CD4-positive, alpha-beta T cell treated with Interleukin-15 for 1 hour (primary cell): ENCODE measurements around the gene PRKAG1.
A peak's percentile ranks its signal among the peaks of the same experiment; 100 is the strongest.
"Not testable (repeated sequence)": the region's sequence is repeated elsewhere in the genome, so short reads cannot be mapped to it uniquely, and the experiment has no call there.

ENCODE experiments used
- DNase-seq: peaks from one replicate; pipeline ENCODE4 v3.0.0-alpha.2; 2020

PRKAG1 gene

DNA sequence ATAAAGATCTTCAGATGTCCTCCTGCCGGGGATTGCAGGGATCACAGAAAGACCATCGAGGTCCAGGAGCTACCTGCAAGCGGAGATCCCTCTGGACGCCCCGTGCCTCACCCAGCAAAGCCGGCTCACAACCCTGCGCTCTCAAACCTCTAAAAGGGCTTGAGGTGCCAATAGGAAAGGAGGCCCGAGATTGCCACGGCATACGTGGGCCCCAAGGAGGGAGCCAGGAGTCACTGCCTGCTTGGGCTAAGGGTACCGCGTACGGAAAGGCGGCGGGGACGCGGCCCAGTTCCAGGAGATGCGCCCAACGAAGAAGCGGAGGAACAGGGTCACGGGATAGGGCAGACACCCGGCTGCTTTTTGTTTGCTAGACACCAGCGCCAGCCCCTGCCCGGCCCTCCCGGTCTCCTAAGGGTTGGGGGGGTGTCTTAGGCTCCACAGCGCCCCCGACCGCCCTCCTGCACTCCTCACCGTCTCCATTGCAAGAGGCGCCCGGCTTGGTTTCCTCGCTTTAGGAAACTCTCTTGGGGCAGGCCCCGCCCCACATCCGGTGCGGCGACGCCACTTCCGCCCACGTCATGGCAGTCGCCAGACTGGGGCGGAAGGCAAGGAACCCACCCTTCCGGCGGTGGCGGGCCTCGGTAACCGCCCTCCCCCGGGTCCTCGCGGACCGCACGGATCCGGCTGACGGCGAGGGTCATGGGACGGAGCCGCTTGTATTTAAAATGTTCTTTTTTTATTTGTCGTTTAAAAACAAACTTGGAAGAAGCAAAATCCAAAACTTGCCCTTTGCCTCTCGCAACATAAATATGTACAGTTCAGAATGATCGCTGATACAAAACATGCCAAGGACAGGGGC, at the start of gene PRKAG1:
Gene PRKAG1 (minus strand): TSS at position 516 of the 859 bp plus-strand sequence. CDS start 36 bp downstream, at position 480.
- DNase-seq = peak; percentile 98

DNA sequence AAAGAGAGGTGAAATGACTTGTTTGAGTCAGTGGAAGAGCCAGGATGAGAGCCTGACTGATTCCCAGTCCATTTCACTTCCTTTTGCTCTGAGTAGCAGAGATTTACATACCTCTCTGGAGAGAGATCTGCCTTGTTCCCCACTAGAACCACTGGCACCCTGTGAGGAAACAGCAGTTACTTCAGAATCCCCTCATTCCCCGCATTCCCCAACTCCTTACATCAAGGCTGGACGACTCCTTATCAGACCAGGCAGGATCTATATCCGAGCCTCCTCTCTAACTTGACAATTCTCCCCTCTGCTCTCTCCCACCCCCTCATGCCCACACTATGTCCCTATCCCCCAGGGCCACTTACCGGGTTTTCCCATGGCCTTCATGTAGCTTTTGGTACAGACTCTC, 47.5 kb upstream of the PRKAG1 start:
- DNase-seq = no peak

DNA sequence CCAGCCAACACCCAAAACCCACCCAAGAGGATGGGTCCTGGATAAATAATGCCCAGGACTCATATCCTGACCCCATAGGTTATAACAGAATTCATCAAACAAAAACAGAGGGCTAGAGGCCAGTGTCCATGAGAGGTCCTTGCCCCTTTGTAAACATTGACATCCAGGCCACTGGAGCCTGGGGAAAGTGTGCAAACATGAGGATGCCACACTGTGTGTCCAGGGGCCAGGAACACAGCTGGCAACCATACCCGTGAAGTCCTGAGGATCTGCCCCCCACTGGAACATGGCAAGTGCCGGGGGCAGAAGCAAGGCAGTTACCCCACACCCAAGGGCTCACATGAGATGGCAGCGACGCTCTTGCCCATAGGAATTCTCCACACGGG, 46.2 kb upstream of the PRKAG1 start:
- DNase-seq = no peak

- DNase-seq = not testable (repeated sequence)
These were observed 43.3 kb upstream of the PRKAG1 start for GRCh38 chr12:49061916-49062315.

- no peak for DNase-seq
These were observed 42.6 kb upstream of the PRKAG1 start for GRCh38 chr12:49061157-49061650.

- peak; percentile 88 for DNase-seq
These were observed 41.9 kb upstream of the PRKAG1 start, which contains the start of gene KMT2D for GRCh38 chr12:49060237-49061156. Gene KMT2D, minus strand, starts transcription at chr12:49060794. Its CDS starts 5,470 bp downstream, at chr12:49055324.

GRCh38 chr12:49059299-49060171, 41.0 kb upstream of the PRKAG1 start:
- DNase-seq = no peak

DNA sequence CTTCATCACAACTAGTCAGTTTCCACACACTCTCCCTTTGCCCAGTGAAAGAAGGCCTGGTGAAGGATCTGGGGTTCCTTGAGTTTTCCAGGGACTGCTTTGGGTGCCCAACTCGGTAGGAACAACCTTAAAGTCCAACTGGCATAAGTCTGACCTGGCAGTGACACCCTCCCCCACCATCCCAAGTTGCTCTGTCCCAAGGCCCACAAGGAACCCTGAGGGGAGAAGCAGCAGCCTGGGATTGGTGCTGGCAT, 40.4 kb upstream of the PRKAG1 start:
- no peak for DNase-seq

- DNase-seq = no peak
These were observed 39.9 kb upstream of the PRKAG1 start for GRCh38 chr12:49058366-49059044.

- no peak for DNase-seq
These were observed 39.3 kb upstream of the PRKAG1 start for GRCh38 chr12:49057888-49058287.

DNA sequence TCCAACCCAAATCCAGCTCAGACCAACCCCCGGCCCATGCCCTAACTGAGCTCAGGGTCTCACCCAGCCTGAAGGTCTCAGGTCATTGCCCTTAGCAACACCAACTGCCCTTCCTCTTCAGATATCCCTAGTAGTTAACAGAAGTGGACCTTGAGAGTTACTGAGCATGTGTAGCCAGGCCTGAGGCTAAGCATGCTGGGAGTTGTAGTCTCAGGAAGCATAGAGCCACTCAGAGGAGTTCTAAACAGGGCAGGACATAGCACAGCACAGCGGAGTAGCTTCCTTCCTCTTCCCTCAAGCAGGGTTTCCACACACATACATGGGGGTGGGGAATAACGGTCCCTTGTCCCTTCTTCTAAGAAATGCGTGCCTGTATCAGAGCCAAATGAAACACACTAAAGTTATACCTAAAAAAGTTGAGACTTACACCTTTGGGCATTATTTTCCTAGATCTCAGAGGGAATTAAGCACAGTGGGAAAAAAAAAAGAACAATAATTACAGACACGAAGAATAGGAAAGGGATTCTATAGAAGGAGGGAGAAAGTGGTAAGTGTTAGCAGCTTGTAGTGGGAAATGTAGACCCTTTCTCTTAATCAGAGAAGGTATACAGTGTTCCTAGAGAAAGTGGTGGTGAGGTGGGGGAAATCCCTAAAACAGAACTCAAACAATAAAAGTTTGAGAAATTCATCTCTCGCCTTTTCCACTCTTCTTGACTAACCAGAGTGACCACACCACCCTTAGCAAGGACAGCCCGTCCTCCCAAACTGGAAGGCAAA, 37.6 kb upstream of the PRKAG1 start:
- DNase-seq = peak; percentile 77

DNA sequence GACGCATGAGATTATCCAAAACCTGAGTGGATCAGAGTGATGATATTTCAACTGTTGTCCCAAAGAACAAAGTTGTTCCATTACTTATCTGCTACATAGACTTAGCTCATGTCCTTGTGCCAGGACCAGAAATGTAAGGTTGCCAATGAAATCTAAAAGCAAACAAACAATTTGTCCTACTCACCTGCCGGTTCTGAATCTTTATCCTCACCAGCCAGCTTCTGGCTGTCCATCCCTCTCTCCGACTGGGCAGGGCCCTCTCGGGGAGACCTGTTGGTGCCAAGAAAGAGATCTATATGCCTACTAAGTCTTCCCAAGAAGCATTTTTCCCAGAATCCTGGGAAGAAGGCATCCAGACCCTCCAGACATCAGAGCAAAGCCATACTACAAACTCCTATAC, 36.5 kb upstream of the PRKAG1 start:
- no peak for DNase-seq

DNA sequence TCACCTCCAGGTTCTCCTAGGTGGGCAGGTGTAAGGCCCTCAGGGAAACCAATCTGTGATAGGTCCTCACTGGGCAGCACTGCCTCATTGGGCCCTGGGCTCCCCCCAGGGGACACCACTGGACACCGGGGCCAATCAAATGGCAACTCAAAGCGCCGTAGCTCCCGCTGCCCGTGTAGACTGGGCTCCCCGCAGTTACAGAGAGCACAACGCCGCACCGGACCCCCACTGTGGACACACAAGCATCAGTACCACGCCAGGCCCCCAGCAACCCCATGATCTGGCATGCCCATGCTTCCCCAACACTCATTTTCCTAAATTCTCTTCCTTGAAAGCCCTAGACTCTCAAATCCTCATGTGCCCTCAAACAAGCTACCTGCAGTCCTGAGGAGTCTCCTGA, 35.9 kb upstream of the PRKAG1 start:
- no peak for DNase-seq

DNA sequence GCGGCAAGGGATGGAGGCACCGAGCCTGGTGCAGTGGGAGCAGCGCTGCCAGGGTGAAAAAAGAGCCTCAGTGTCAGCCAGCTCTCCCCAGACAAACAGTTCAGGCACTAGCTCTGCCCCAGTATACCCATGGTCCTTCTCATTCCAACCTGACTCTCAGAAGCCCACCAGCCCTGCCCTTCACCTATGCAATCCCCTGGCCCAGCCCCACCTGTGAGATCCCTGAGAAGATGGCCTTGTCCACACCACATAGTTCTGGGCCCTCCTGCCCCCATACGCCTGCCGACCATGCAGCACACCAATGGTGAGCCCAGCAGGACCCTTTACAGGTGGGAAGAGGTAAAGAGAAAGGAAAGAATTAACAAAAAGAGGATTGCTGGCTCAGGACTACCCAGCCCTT, 35.5 kb upstream of the PRKAG1 start:
- no peak for DNase-seq

- DNase-seq = no peak
These were observed 34.1 kb upstream of the PRKAG1 start for GRCh38 chr12:49052451-49053208.

- DNase-seq = no peak
These were observed 33.3 kb upstream of the PRKAG1 start for GRCh38 chr12:49051777-49052438.

- no peak for DNase-seq
These were observed 32.8 kb upstream of the PRKAG1 start for GRCh38 chr12:49051373-49051764.

DNA sequence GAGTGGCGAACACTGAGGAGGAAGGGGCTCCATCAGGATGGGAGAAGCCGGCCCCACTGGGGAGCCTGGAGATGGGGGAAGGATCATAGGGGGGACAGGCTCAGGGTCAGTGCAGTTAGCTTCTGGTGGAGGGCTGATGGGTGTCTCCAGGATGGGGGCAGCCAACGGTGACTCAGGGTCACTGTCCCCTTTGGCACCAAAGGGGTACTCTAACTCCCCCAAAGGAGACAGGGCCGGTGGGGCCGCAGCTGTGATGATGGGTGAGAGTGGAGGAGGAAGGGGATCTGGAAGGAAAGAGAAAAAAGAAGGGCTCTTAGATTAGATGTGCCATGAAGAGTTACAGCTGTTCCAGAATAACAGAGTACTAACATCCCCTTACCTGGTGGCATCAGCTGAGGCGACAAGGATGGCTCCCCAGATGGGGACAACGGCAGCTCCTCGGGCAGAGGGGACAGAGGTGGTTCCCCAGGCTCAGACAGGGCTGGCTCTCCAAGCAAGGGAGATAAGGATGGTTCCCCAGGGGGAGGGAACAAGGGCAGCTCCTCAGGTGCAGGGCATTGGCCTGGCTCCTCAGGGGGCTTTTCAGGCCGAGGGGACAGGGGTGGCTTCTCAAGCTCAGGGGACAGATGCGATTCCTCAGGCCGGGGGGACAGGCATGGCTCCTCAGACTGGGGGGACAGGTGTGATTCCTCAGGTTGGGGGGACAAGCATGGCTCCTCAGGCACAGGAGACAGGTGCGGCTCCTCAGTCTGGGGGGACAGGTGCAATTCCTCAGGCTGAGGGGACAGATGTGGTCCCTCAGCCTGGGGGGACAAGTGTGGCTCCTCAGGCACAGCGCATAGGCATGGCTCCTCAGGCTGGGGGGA, 32.2 kb upstream of the PRKAG1 start:
- no peak for DNase-seq
